ENCODE measurements around the gene COX19. TPM values are rescaled to one million over a fixed set of nuclear protein-coding genes. Genes with fewer than 3 reads are reported as not detected.

COX19 gene
- total RNA-seq, 1 experiment from 2014 or later, result 28.9 TPM

- POLR2A ChIA-PET (ENCODE audit: unreplicated experiment), result no interaction called here
Measured at GRCh38 chr7:1018334-1018695, 43.0 kb upstream of the COX19 start.

GRCh38 chr7:1017586-1018333, 42.4 kb upstream of the COX19 start:
- peaks cover 5% of the 10 kb centered on the region for H3F3A ChIP-seq (ENCODE audit: insufficient read depth, low read depth)
- no peak overlapping the region for H2AFZ ChIP-seq
- DNase-seq, result no peak
- no peak overlapping the region for H3K4me2 ChIP-seq
- intact Hi-C loops (cut with micrococcal nuclease; ENCODE audit: unreplicated experiment), result no loop called here
- H3K27ac ChIP-seq, result no peak overlapping the region
- ChIA-PET CTCF (no interaction called here), POLR2A (ENCODE audit: unreplicated experiment) (no interaction called here)
- no peaks in the 10 kb centered on the region for H3K9me3 ChIP-seq (ENCODE audit: insufficient read depth, low read depth)
- no peaks in the 10 kb centered on the region for H3K27me3 ChIP-seq (ENCODE audit: insufficient read depth, low read depth)
- TF ChIP-seq CTCF (conservative IDR thresholded peaks at IDR 0.05) (no peak), EZH2 (IDR thresholded peaks at IDR 0.05; ENCODE audit: low read depth) (no peak)
- H4K20me1 ChIP-seq (ENCODE audit: insufficient read depth), result peaks cover 14% of the 10 kb centered on the region
- no peaks in the 10 kb centered on the region for H3K4me1 ChIP-seq (replicated peaks; ENCODE audit: insufficient read depth)
- no TSS peak for BruUV-seq (replicated peaks)
- H3K79me2 ChIP-seq (ENCODE audit: low read depth), result no peaks in the 10 kb centered on the region
- H3K9me2 ChIP-seq (ENCODE audit: insufficient read depth), result no peaks in the 10 kb centered on the region
- no peak overlapping the region for H3K4me3 ChIP-seq
- H3K36me3 ChIP-seq (ENCODE audit: low read depth), result no peaks in the 10 kb centered on the region

More at GRCh38 chr7:1018334-1018695, 43.0 kb upstream of the COX19 start:
- Histone ChIP-seq H3K36me3 (ENCODE audit: low read depth) (no peaks in the 10 kb centered on the region), H3K4me1 (replicated peaks; ENCODE audit: insufficient read depth) (no peaks in the 10 kb centered on the region), H3K27ac (no peak overlapping the region), H4K20me1 (ENCODE audit: insufficient read depth) (peaks cover 14% of the 10 kb centered on the region), H3K9me2 (ENCODE audit: insufficient read depth) (no peaks in the 10 kb centered on the region), H3K9me3 (ENCODE audit: insufficient read depth, low read depth) (no peaks in the 10 kb centered on the region), H3K79me2 (ENCODE audit: low read depth) (no peaks in the 10 kb centered on the region), H3K4me3 (no peak overlapping the region), H3F3A (ENCODE audit: insufficient read depth, low read depth) (peaks cover 5% of the 10 kb centered on the region), H3K27me3 (ENCODE audit: insufficient read depth, low read depth) (no peaks in the 10 kb centered on the region), H3K4me2 (no peak overlapping the region), H2AFZ (no peak overlapping the region)
- CTCF ChIA-PET, result no interaction called here
- no TSS peak for BruUV-seq (replicated peaks)
- TF ChIP-seq EZH2 (IDR thresholded peaks at IDR 0.05; ENCODE audit: low read depth) (no peak), CTCF (conservative IDR thresholded peaks at IDR 0.05) (no peak)
- DNase-seq, result no peak
- intact Hi-C loops (cut with micrococcal nuclease; ENCODE audit: unreplicated experiment), result no loop called here

- H3K79me2 ChIP-seq (ENCODE audit: low read depth), result no peaks in the 10 kb centered on the region
- TF ChIP-seq EZH2 (IDR thresholded peaks at IDR 0.05; ENCODE audit: low read depth) (no peak), CTCF (conservative IDR thresholded peaks at IDR 0.05) (no peak)
Measured at GRCh38 chr7:1016577-1017531, 41.5 kb upstream of the COX19 start.

More at GRCh38 chr7:1016577-1017531, 41.5 kb upstream of the COX19 start:
- Histone ChIP-seq H4K20me1 (ENCODE audit: insufficient read depth) (peaks cover 16% of the 10 kb centered on the region), H3K9me2 (ENCODE audit: insufficient read depth) (no peaks in the 10 kb centered on the region), H3K4me1 (replicated peaks; ENCODE audit: insufficient read depth) (no peaks in the 10 kb centered on the region), H3K4me3 (no peak overlapping the region), H2AFZ (no peak overlapping the region), H3F3A (ENCODE audit: insufficient read depth, low read depth) (peaks cover 5% of the 10 kb centered on the region), H3K36me3 (ENCODE audit: low read depth) (no peaks in the 10 kb centered on the region), H3K4me2 (no peak overlapping the region), H3K9me3 (ENCODE audit: insufficient read depth, low read depth) (no peaks in the 10 kb centered on the region), H3K27ac (no peak overlapping the region), H3K27me3 (ENCODE audit: insufficient read depth, low read depth) (no peaks in the 10 kb centered on the region)
- no peak for DNase-seq
- no TSS peak for BruUV-seq (replicated peaks)
- ChIA-PET POLR2A (ENCODE audit: unreplicated experiment) (no interaction called here), CTCF (no interaction called here)
- intact Hi-C loops (cut with micrococcal nuclease; ENCODE audit: unreplicated experiment), result no loop called here
